Measurements from ENCODE around the gene GET4.
"Not testable (repeated sequence)": the region's sequence is repeated elsewhere in the genome, so short reads cannot be mapped to it uniquely, and the experiment has no call there.

GET4 gene

DNA sequence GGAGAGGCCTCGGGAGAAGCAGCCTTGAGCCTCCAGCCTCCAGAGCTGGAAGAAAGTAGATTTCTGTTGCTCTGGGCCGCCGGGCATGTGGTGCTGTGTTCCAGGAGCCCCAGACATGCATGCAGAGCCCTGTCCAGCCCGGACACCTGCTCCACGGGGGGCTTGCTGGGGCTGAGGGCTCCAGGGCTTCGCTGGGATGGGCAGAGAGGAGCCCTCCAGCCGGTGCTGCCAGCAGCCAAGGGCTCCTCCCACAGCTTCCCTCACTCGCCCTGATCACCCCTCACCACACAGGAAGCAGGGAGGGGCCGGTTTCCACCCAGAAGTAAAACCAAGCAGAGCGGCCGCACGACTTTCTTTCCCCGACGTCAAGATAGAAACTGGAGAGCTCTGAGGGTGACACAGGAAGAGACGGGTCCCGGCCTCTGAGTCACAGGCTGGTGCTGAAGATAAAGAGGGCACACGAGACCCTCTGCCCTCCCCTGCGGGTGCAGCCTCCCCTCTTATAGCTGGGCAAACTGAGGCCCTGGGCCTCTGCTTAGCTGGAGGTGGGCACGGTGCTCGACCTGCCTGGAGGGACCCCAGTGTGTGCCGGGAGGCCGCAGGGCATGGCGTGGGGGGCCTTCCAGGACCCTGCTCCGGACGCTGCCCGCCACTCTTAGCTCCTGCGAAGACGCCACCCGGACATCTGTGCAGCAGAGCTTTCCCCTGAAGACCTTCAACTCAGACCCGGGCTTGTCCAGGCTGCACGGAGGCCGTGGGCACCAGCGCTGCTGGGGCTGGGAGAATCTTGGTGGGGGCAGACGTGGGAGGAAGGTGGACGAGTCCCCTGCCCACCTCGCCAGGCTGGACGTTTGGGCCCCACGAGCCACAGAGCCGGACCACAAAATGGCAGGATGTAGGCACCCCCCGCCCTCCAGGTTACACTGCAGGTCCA, 47.0 kb downstream of the GET4 start:
- POLR2A ChIA-PET, result no interaction called here
- CTCF ChIA-PET, result interaction anchor here (0.7 to 0.9 kb wide), 2 partner anchors 16 to 117 kb away, joined by 3 read pairs; no protein-coding TSS in a partner anchor
- Histone ChIP-seq H3K36me3 (ENCODE audit: control insufficient read depth in 2 of 2, insufficient read depth in 1 of 2, low read length in 2 of 2) (no peaks in the 10 kb centered on the region), H3K4me1 (ENCODE audit: control insufficient read depth, insufficient read depth, low read length) (no peaks in the 10 kb centered on the region), H3K4me3 (ENCODE audit: low read depth, low read length) (no peak overlapping the region), H3K9me3 (ENCODE audit: control insufficient read depth, insufficient read depth, low read depth, low read length) (no peaks in the 10 kb centered on the region), H3K27ac (ENCODE audit: extremely low read depth, low read depth, low read length) (no peak overlapping the region)
- TF ChIP-seq ZNF266 (tag by site-specific recombination; IDR thresholded peaks at IDR 0.05; ENCODE audit: low read depth) (no peak), ZNF521 (tag by site-specific recombination; IDR thresholded peaks at IDR 0.05) (no peak), ZSCAN30 (tag by site-specific recombination; IDR thresholded peaks at IDR 0.05) (no peak), ZNF830 (tag by site-specific recombination; IDR thresholded peaks at IDR 0.05; ENCODE audit: low read depth) (no peak), KLF7 (tag by site-specific recombination; IDR thresholded peaks at IDR 0.05; ENCODE audit: borderline replicate concordance) (no peak), ZNF341 (tag by site-specific recombination; IDR thresholded peaks at IDR 0.05; ENCODE audit: low read depth) (no peak), ZNF529 (tag by site-specific recombination; IDR thresholded peaks at IDR 0.05; ENCODE audit: insufficient replicate concordance) (no peak), OVOL3 (tag by site-specific recombination; IDR thresholded peaks at IDR 0.05) (no peak), KLF9 (tag by site-specific recombination; IDR thresholded peaks at IDR 0.05; ENCODE audit: low read depth) (no peak), SP2 (tag by site-specific recombination; IDR thresholded peaks at IDR 0.05) (no peak), ZNF624 (tag by site-specific recombination; IDR thresholded peaks at IDR 0.05) (no peak), MZF1 (tag by site-specific recombination; IDR thresholded peaks at IDR 0.05; ENCODE audit: borderline replicate concordance) (no peak), ZBTB7A (tag by site-specific recombination; IDR thresholded peaks at IDR 0.05; ENCODE audit: low read depth) (no peak), ZNF626 (tag by site-specific recombination; IDR thresholded peaks at IDR 0.05) (no peak), WT1 (tag by site-specific recombination; IDR thresholded peaks at IDR 0.05) (no peak), ZNF112 (tag by site-specific recombination; IDR thresholded peaks at IDR 0.05) (no peak)
- TF ChIP-seq, protein P1, sequence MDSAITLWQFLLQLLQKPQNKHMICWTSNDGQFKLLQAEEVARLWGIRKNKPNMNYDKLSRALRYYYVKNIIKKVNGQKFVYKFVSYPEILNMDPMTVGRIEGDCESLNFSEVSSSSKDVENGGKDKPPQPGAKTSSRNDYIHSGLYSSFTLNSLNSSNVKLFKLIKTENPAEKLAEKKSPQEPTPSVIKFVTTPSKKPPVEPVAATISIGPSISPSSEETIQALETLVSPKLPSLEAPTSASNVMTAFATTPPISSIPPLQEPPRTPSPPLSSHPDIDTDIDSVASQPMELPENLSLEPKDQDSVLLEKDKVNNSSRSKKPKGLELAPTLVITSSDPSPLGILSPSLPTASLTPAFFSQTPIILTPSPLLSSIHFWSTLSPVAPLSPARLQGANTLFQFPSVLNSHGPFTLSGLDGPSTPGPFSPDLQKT (IDR thresholded peaks at IDR 0.05; ENCODE audit: borderline replicate concordance, low read depth, low read length), result no peak
- TF ChIP-seq, protein P2, sequence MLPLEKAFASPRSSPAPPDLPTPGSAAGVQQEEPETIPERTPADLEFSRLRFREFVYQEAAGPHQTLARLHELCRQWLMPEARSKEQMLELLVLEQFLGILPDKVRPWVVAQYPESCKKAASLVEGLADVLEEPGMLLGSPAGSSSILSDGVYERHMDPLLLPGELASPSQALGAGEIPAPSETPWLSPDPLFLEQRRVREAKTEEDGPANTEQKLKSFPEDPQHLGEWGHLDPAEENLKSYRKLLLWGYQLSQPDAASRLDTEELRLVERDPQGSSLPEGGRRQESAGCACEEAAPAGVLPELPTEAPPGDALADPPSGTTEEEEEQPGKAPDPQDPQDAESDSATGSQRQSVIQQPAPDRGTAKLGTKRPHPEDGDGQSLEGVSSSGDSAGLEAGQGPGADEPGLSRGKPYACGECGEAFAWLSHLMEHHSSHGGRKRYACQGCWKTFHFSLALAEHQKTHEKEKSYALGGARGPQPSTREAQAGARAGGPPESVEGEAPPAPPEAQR (tag by site-specific recombination; IDR thresholded peaks at IDR 0.05), result no peak
- TF ChIP-seq, protein P3, sequence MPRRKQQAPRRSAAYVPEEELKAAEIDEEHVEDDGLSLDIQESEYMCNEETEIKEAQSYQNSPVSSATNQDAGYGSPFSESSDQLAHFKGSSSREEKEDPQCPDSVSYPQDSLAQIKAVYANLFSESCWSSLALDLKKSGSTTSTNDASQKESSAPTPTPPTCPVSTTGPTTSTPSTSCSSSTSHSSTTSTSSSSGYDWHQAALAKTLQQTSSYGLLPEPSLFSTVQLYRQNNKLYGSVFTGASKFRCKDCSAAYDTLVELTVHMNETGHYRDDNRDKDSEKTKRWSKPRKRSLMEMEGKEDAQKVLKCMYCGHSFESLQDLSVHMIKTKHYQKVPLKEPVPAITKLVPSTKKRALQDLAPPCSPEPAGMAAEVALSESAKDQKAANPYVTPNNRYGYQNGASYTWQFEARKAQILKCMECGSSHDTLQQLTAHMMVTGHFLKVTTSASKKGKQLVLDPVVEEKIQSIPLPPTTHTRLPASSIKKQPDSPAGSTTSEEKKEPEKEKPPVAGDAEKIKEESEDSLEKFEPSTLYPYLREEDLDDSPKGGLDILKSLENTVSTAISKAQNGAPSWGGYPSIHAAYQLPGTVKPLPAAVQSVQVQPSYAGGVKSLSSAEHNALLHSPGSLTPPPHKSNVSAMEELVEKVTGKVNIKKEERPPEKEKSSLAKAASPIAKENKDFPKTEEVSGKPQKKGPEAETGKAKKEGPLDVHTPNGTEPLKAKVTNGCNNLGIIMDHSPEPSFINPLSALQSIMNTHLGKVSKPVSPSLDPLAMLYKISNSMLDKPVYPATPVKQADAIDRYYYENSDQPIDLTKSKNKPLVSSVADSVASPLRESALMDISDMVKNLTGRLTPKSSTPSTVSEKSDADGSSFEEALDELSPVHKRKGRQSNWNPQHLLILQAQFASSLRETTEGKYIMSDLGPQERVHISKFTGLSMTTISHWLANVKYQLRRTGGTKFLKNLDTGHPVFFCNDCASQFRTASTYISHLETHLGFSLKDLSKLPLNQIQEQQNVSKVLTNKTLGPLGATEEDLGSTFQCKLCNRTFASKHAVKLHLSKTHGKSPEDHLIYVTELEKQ (tag by site-specific recombination; IDR thresholded peaks at IDR 0.05; ENCODE audit: borderline replicate concordance), result no peak
- TF ChIP-seq, protein P4, sequence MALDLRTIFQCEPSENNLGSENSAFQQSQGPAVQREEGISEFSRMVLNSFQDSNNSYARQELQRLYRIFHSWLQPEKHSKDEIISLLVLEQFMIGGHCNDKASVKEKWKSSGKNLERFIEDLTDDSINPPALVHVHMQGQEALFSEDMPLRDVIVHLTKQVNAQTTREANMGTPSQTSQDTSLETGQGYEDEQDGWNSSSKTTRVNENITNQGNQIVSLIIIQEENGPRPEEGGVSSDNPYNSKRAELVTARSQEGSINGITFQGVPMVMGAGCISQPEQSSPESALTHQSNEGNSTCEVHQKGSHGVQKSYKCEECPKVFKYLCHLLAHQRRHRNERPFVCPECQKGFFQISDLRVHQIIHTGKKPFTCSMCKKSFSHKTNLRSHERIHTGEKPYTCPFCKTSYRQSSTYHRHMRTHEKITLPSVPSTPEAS (tag by site-specific recombination; IDR thresholded peaks at IDR 0.05), result no peak

DNA sequence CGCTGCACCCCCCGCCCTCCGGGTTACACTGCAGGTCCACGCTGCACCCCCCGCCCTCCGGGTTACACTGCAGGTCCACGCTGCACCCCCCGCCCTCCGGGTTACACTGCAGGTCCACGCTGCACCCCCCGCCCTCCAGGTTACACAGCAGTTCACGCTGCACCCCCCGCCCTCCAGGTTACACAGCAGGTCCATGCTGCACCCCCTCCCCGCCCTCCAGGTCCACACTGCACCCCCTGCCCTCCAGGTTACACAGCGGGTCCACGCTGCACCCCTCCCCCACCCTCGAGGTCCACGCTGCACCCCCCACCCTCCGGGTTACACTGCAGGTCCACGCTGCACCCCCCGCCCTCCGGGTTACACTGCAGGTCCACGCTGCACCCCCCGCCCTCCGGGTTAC, 47.7 kb downstream of the GET4 start:
- POLR2A ChIA-PET; H3K27ac ChIP-seq (ENCODE audit: extremely low read depth, low read depth, low read length); H3K4me1 ChIP-seq (ENCODE audit: control insufficient read depth, insufficient read depth, low read length); CTCF ChIA-PET; H3K36me3 ChIP-seq (ENCODE audit: control insufficient read depth in 2 of 2, insufficient read depth in 1 of 2, low read length in 2 of 2); H3K9me3 ChIP-seq (ENCODE audit: control insufficient read depth, insufficient read depth, low read depth, low read length); H3K4me3 ChIP-seq (ENCODE audit: low read depth, low read length): not testable (repeated sequence)
